Measurements from ENCODE around the gene PTDSS2.

PTDSS2 gene

DNA sequence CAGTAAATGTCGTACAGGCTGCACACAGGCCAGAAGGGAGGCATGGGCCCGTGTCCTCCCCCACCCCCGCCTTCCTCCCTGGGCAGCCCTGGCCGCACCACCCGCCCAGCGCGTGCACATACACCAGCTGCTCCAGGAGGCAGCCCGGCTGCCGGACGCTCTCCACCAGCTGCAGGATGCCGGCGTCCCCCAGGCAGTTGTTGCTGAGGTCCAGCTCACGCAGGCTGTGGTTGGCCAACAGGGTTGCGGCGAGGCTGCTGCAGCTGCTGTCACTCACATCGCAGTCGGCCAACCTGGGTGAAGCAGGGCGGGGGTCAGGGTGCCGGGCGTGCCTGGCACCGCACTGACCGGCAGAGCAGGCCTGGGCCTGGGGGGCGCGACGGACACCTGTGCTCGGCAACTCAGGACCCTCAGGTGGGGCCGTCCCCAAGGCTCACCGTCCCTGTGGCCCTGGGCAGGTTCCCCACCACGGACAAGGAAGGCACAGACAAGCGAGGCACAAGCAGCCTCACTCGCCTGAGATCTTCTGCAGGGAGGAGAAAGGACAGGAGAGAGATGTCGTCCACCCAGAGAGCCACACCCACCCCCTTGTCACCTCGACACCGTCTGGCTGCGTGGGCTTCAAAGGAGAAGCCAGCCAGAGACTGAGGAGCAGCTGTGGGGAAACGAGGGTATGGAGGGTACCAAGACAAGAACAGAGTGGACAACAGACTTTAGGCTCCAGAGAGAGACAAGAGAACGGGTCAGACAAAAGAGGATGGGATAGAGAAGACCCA lies 44.9 kb downstream of the PTDSS2 start:
- DNase-seq = no peak

DNA sequence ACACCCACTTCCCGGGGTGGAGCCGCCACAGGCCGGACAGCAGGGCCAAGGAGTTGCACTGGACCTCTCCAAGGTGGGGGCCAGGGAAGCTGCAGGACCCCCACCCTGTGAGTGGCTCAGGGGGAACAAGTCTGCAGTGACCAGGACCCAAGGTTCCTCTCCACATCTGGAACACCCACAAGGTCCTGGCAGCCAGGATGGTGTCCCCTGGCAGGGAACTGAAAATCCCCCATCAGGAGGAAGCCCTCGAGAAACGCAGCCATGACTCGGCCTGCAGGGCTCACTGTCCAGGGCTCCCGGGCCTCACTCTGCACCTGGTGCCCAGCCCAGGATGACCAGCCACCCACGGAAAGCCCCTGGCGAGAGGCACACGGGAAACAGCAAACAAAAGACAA lies 45.5 kb downstream of the PTDSS2 start:
- no peak for DNase-seq

DNA sequence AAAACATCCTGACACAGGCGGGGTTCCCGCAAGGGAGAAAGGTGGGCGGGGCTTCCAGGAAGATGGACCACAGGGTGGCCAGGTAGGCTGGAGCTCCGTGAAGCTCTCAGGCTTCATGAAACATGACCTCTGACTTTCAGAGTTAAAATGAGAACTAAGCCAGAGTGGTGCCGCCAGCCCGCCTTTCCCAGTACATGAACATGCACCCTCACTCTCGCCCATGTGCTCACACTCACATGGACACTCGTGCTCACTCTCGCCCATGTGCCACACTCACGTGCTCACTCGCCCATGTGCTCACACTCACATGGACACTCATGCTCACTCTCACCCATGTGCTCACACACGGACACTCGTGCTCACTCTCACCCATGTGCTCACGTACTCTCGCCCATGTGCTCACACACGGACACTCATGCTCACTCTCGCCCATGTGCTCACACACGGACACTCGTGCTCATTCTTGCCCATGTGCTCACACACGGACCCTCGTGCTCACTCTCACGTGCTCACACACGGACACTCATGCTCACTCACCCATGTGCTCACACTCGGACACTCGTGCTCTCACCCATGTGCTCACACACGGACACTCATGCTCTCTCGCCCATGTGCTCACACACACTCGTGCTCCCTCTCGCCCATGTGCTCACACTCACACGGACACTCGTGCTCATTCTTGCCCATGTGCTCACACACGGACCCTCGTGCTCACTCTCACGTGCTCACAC lies 46.9 kb downstream of the PTDSS2 start:
- DNase-seq = no peak

DNA sequence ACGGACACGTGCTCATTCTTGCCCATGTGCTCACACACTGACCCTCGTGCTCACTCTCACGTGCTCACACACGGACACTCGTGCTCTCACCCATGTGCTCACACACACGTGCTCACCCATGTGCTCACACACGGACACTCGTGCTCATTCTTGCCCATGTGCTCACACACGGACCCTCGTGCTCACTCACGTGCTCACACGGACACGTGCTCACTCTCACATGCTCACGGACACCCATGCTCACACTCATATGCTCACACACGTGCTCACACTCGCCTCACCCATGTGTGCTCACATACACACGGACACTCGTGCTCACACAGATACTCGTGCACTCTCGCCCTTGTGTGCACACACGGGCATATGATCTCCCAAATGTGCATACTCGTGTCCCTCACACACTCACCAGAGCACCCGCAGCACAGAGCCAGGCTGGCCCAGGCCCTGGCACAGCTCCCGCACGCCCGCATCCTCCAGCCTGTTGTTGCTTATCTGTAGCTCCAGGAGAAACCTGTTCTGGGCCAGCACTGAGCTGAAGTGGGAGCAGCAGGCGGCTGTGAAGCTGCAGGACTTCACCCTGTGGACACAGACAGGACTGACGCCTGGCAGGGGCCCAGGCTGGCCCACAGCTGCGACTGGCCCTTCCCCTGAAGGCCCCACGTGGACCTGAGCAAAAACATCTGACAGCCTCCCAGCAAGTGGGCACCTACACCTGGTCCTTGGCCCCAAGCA lies 47.7 kb downstream of the PTDSS2 start:
- no peak for DNase-seq

DNA sequence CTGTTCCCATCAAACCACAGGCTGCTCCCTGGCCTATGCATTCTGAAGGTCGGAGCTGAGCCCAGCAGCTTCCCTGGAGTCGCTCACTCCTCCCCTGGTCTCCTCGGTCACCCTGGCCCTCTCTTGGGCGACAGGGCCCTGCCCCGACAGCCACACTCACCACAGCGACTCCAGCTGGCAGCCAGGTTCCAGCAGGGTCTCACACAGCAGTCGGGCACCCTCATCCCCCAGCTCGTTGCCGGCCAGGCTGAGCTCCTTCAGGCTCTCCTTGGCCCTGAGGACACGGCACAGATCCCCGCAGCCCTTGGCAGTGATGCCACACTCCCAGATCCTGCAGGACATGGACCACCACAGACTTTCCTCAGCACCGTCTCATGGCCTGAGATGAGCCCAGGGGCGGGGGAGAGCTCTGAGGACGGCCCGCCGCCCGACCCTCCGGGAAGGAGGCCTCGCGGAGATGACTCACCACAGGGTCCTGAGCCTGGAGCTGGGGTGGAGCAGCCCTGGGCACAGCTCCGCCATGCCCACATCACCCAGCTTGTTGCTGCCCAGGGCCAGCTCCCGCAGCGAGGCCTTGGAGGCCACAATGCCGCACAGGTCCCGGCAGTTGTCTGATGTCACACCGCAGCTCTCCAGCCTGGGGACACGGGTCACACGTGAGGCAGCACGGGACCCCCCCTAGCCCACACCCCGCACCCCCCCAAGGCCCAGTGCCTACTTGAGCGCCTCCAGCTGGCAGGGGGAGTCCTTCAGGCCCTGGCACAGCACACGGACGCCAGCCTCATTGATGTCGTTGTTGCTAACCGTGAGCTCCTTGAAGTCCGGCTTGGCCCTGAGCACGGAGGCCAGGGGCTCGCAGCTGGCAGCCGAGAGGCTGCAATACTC lies 48.5 kb downstream of the PTDSS2 start:
- DNase-seq = peak; percentile 47

DNA sequence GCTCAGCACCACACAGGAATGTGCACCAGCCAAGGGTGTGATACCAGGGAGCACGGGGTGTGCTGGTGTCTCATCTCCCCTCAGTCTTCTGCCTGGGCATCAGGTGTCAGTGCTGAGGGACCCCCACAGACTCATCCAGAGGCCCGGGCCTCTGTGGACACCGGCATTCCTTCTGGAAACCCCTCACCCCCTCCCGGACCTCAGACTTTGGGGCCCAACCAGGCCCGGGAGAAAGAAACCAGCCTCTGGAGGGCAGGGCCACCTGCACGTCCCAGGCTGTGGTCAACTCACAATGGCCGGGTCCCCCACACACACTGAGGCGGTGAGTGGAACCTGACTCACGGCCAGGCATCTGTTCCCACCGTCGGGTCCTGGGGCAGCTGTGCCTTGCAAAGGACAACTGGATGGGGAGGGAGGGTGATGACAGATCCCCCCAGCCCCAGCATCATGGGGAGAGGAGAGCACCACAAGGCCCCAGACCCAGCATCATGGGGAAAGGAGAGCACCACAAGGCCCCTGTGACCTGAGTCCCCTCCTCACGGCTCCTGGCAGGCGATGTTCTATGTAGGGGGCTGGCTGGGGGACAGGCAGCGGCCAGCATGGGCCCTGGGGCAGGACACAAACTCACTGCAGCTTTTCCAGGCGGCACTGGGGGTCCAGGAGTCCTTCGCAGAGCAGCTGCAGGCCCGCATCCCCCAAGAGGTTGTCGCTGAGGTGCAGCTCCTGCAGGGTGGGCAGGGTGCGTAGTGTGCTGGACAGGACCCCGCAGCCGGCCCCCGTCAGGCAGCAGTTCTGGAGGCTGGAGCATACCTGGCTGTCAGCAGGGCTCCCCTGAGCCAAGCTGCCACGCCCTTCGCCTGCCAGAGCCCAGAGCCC lies 49.4 kb downstream of the PTDSS2 start:
- DNase-seq = no peak

DNA sequence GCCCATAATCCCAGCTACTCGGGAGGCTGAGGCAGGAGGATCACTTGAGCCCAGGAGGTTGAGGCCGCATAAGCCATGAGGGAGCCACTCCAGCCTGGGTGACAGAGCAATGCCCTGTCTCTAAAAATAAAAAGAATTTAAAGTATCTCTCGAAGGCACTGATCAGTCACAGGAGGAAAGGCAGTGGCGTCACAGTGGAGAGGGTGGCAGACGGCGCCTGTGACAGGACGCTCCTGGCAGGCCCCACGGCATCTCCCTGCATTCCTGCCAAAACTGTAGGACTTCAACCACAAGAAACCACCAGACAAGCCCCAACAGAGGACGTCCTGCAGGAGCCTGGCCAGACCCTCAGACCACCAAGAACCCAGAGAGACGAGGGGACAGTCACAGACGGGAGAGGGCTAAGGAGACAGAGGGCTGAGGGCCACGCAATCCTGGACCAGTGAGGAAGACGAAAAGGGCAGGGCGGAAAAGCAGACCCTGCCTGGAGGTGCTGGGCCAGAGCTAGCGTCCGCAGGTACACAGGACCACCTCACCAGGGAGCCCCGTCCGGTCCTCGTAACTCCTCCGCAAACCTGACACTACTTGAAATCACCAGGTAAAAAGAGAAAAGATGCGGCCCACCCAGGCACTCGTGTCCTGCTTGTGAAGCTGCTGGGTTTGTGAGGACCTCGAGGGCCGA lies 51.1 kb downstream of the PTDSS2 start:
- DNase-seq = peak; percentile 36

DNA sequence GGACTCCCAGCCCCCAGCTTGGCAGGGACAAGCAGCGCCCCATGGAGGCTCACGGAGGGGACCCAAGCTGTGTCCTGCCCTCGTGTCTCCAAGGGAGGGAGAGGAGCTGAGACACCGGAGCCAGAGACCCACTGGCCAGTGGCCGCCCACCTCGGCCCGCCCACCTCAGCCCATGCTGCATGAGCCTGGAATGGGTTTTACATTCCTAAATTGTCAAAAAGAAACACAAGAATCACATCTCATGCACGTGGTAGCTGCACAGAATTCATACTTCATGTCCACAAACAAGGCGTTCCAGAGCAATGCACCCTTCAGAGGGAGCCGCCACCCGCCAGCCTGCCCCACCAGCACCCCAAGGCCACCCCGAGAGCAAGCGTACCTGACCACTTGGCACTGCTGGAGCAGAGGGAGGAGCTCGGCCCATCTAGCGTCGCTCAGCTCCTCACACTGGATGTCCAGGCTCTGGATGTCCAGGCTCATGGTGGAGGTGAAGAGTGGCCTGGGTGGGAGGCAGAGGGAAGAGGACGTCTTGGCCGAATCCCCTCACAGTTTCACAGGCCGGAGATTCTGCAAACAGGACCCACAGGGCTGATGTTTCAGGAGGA lies 51.7 kb downstream of the PTDSS2 start:
- no peak for DNase-seq

DNA sequence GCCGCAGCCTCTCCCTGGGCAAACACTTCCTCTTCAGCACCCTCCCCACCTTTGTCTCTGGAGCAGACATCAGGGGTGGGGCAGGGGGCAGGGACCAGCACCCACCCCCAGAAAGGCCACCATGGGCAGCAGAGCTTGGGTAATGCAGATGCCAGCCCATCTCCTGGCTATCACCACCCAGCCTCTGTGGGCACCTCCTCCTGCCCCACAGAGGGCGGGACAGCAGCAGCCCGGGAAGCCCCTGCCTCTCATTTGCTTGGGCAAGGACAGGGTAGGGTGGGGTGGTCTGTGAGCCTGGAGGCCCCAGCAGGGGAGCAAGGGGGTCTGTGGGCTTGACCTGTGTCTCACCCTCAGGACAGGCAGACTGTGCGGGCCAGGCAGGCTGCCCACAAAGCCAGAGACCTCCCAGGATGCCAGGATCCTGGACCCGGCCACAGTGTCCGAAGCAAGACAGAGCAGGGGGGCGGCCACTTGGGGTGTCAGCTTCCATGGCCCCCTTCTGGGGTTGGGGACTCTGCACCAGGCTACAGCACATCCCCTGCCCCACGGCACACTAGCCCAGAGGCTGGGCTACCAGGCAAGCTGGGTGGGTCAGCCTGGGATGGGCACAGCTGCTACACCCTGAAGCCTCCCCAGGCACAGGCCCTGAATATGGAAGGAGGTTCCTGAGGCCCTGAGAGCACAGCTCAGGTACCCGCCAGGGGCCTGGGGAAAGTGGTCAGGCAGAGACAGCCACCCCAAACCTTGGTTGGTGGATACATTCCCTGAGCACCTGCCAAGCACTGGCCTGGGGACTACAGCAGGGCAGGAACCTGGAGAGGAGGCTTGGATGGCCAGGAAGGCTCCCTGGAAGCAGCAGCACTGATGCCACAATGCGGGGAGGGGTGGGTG lies 52.5 kb downstream of the PTDSS2 start:
- DNase-seq = peak; percentile 49

DNA sequence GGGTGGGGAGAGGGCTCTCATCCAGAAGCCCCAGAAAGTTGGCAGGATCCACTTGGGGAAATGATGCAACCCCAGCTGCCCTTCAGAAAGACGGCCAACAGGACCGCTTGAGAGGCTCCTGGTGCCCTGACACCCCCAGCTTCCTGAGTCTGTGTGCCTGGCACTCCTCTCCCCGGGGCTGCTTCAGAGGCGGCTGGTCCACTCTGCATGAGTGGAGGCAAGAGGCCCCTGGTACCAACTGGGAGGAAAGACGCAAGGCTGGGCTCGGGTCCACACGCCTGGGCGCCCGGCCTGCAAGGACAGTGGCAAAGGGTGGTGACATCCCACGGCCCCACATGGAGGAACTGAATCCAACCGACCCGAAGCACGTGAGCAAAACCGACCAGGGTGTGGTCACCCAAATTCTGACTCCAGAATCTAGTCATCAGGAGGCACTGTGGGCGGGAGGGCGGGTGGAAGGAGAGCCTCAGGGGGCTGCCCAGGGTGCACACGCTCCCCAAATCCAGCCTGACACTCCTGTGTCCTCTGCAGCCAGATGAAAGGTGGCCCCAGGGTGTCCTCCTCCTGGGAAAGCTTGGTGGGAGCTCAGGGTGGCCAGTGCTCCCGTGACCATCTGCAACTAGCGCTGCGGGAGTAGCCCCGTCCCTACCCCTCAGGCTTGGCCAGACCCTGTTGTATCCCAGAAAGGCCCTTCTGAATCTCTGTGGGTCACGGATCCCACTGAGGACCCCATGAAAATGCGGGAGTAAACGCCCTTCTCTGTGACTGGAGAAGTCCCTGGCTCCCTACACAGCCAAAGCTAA lies 53.3 kb downstream of the PTDSS2 start:
- DNase-seq = peak; percentile 44

DNA sequence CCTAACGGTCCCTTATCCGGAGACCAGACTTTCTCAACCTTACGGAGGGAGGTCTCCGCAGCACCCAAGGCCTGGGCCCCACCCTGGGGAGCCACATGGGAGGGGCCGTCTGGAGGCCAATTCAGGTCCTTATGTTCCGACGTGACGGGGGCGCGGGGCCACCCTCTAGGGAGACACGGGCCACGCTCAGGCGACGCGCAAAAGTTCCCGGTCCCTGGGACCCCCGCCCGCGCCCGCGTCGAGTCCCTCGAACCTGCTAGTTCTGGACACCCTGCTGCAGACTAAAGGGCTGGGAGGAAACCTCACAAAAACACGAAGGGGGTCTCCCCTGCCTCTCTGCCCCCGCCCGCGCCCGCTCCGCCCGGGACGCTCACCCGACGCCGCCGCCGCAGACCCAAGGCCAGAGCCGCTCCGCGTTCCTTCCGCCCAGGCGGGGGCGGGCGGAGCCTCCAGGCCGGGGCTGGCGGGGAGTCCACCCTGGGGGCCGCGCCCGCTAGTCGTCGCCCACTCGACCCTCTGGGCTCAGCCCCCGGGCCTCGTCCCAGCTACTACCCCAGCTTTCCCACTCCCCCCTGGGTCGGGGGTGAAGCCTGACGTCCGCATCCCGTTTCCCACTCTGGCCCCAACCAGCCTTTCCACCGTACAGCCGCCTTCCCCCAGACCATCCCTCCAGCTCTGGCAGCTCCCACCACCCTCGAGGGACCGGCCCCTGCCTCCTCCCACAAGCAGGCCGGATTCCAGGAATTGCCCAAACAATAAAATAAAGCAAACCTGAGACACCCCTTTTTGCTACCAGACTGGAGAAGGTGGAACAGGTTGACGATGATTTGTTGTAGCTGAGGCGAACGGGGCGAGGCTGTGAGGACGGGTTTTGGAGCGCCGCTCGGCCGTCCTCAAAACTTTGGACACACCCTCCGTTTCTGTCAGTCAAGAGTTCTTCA lies 54.2 kb downstream of the PTDSS2 start:
- no peak for DNase-seq

DNA sequence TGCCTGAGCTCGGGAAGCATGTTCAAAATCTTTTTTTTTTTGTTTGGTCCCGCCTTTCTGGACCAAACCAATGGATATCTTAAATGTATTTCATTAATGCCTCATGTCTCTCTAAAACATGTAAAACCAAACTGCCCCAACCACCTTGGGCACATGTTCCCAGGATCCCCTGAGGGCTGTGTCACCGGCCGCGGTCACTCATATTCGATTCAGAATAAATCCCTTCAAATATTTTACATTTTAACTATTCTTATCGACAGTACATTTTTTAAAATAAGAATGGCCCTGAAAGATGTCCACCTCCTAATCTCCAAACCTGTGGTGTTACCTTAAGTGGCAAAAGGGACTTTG lies 54.9 kb downstream of the PTDSS2 start:
- DNase-seq = no peak

DNA sequence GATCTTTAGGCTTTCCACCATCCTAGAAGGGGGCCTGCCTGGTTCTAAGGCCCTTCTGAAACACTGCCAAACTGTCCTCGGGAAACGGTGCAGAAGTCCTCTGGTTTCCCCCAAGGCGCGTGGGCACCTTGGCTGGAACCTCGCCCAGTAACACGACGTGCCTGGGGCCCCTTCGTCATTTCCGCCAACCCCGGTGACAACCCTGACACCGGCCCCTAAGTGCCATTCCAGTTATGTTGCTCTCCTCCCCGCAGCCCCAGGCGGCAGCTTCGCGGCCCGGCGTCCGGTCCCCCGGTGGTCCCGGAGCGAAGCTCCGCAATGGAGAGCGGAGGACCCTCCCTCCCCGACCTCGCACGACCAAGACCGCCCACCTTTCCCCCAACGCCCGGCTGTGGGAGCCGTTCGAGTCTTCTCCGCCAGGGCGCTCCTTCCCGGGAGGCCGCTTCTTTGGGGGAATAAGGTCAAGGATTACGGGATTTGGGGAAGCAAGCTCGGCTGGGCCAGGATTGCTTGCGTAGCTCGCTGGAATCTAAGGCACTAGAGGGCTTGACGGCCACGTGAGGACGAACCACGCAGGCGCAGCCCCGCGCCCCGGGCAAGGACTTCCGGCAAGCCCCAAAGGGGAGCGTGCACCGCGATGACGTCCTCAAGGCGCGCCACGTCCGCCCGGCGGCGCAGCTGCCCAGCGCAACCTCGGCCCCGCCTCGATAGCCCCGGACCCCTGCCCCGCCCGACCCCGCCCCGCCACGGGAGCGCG lies 56.3 kb downstream of the PTDSS2 start:
- DNase-seq = peak; percentile 98

DNA sequence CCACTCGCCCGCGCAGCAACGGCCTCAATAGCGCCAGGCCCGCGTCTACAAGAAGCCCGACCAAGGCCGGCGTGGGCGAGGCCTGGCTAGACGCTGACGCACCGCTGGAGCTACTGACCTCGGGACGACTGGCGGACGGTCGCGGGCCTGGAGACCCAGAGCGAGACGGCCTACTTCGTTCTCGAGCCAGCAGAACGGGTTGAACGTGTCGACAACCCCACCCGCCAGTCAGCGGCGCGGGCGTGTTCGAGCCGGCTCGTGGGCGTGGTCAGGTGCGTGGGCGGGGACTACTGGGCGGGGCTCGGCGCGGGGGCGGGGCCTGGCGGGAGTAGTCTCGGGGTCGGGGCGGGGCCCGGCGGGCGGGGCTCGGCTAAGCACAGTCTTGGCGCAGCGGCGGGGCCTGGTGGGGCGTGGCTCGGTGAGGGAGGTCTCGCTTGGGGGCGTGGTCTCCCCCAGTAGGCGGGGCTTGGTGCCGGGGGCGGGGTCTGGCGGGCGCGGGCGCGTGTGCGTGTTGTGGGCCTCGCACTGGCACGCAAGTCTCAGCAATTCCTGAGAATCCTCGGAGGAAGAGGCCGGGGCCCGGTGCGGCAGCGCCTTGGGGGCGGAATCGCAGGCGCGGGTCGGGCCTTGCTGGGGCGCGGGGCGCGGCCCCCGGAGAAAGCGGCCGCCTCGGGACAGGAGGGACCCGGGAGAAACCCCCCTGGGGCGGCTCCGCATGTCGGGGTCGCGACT lies 57.1 kb downstream of the PTDSS2 start, which contains the start of gene RNH1:
Gene RNH1 (minus strand): TSS at position 248 of the 732 bp plus-strand sequence. CDS start 5,080 bp downstream, outside the sequence.
- peak; percentile 98 for DNase-seq

DNA sequence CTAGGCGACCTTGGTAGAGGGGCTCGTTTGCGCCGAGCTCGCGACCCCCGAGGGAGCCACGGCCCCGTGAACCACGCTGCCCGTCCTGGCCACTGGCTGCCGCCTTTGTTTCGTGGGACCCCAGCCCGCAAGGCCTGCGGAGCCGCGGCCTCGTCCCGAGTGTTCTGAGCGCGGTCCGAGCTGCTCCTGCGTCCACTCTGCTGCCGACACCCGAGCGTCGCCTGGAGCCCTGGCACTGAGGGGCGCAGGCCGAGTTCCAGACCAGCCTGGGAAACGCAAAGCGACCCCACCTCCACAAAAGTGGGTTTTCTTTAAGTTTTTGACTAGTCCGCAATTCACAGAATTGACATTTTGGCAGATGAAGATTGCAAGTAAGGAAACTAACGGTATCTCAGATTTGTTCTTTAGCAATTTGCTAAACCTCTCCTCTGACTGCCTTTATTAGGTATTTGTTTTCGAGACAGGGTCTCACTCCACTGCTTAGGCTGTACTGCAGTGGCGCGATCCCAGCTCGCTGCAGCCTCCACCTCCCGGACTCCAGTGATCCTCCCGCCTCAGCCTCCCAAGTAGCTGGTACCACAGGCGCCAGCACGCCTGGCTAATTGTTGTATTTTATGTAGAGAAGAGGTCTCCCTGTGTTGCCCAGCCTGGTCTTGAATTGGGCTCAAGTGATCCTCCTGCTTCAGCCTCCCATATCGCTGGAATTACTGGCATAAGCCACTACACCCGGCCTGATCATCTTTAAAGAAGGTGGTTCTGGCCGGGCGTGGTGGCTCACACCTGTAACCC lies 57.8 kb downstream of the PTDSS2 start:
- DNase-seq = no peak
